GM19455 (cell line): Measurements from ENCODE around the gene ABCG1.

Source experiments
- ATAC-seq: cut with Tn5 transposase; IDR thresholded peaks from one replicate; pipeline ENCODE4 v1.9.1; 2021; ENCODE audit not compliant: unreplicated experiment

ABCG1 gene

DNA sequence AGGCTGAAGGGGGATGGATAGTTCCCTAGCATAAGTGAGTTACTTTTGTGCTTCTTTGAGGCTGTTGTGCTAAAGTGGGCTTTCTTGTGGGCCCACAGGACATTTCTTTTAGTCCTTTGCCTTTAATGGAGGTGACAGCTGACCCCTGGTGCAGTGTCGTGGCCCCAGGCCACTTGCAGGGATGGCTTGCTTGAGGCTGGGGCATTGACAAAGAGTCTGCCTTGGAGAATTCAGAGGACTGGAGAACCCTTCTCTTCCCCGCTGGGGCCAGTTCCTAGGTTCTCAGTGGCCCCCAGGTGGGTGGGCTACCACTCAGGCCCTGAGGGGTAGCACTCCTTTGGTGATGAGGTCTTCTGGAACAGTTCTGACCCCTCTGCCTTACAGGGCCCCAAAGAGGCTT is 12.8 kb downstream of the ABCG1 start:
- no peak for ATAC-seq

DNA sequence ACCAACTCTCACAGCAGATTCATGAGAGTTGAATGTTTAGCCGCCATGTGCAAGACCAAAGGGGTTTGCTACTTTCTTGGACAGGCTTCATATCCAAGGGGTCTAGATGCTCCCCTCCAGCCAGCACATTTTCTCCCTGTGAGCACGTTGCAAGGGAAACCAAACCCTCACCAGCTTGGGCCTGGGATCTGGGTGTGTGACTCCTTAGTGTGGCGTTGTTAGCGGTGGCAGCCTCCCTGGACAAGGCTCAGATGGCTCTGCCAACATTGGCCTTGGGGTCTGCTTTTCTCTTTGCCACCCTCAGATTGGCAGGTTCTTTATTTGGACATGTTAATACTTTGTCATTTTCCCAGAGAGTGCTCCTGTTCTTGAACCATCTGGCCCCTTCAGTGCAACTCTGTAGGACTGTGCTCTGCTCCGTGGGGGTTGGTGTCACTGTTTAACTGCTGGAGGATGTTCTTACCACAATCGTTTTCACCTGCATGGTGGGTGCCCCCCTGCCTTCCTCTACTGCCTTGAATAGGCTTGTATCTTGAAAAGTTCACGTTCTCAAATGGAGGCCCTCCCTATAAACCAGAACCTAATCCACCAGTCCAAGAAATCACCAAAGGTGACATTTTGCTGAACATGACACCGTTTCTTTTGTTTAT is 13.4 kb downstream of the ABCG1 start:
- no peak for ATAC-seq

DNA sequence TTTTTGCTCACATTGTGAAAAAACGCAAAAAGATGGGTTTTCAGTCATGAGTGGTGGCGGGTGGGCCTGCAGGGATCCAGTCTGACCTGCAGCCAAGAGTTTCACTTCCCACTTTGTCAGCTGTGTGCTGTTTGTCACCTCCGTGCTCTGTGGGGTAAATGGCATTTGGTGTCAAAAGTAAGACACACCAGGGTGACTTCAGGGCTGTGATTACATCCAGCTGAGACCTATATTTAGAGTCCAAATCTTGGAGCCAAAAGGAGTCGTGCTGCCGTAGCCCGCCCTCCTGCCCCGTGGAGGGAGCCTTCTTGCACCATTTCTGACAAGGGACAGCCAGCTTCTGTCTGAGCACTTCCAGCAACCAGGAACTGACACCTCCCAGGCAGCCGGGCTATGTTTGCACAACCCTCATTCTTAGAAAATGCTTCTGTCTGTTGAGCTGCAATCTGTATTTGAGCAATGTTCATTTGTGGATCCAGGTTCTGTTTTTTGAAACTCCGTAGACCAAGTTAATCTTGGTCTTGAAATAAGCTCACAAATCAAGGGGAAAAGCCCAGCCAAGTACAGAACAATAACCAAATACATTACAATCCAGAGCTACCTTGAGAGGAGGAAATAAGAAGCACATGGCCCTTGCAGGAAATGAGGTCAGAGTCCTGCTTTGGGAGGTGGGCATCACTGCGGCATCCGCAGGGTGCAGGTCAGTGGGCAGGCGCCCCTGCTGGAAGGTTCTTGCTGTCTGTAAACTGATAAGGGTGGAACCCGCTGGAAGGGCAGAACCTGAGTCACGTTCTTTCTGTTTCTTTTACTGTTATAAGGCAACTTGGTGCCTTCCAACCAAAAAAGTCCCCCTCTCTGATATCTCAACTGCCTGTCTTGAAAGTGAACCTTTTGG is 14.4 kb downstream of the ABCG1 start:
- ATAC-seq = peak; percentile 53

DNA sequence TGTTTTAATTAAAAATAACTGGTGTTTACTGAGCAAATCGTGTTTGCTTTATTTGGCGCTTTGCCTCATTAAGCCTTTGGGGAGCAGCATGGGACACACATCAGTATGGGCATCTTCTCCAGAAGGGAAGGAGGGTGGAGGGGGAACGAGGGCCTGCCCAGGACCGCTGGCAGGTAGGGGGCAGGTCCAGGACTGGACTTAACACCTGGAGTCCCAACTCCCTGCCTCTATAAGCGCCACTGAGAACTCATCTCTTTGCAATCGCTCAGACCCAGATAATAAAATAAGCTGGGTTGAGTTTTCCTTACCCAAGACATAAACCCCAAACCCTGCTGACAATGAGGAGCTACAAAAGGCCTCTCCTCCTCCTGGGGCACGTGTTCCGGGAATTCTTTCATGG is 15.1 kb downstream of the ABCG1 start:
- ATAC-seq = no peak

DNA sequence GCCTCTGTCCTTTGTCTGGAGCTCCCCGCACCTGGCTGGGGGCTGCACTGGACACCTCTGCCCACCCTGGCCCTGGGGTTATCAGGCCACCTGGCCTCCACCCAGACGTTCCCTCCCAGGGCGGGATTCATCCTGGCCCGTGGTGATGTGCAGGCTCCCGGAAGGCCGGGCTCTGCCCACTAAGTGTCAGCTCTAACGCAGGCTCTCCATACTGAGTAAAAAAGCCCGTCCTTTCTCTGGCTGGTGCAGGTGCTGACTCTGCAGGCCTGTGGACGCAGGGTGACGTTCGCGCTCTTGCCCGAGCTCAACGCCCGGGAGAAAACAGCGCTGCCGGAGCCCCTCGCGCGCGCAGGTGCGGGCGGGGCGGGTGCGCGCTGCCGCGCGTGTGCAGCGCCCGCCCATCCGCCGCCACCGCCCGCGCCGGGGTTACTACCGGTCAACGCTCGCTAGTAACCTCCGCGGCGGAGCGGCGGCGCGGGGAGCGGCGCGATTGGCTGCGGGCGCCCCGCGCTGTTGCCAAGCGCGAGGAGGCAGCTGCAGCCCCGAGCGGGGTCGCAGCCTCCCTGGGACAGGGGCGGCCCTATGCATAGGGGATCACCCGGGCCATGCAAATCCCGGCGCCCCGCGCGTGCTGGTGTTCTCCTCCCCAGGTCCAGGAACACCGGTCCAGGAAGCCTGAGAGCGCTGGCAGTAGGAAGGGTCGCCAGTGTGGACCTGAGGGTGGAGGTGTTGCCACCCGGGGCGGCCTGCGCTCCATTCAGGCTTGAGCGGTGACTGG is 15.7 kb downstream of the ABCG1 start:
- ATAC-seq = no peak

DNA sequence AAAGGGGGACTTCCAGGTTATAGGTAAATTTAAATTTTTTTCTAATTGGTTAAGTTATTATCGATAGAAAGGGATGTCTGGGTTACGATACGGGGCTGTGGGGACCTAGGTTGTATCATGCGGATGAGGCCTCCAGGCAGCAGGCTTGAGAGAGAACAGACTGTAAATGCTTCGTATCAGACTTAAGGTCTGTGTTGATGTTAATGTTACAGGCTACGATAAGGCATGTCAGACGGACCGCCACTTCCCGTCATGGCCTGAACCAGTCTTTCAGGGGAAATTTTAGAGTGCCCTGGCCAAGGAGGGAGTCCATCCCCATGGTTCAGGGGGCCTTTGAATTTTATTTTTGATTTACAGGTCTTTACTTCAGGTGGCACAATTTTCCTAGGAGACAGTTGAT is 16.7 kb downstream of the ABCG1 start:
- ATAC-seq = no peak

DNA sequence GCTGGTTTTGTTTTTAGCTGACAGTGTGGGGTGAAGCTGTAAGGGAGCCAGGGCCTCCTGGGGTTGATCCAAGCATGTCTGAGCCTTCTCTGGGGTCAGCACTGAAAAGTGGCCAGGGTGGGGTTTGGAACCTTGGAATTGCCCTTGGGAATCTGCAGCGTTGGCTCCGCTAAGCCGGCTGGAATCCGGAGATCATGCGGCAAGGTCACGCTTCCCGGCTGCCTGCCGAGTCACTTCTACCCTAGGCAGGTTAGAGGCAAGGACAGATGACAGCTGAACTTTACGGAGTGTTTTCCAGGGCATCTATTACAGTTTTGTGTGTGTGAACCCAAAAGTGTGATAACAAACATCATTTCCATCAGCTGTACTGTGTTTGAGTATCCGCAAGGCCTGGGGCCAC is 17.1 kb downstream of the ABCG1 start:
- ATAC-seq = no peak

DNA sequence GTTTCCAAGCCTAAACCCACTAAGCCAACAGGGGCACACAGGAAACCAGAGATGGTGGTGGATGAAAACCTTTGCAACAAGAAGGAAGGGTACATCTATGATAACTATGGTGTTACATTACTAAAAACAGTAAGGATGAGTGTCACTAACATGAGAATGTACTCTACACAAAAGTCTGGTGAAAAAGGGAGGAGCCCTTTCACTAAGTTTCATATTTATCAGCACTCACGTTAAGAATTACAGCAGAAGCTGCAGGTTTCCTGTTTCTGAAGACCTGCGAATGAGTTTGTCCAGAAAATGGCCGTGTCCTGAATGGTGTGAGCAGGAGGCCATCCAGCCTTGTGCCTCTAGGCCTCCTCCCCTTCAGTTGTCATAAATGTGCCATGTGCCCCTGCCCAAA is 17.8 kb downstream of the ABCG1 start:
- ATAC-seq = no peak

DNA sequence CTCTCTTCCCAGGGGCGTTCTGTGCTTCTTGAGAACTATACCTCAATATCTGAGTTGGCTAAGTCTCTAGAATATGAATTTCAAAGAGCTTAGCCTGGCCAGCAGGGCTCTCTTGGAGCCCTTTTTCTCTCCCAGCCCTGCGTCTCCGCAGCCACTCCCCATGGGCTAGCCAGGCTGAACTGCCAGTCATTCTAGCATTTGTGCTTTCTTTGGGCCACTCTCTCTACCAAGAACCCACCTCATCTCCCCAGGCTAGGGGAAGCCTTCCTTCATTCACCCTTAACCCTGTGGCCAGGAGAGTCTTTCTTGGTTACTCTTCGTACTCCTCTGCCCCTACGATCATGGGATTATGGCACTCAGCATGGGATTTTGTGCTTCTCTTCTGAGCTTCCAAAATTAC is 18.2 kb downstream of the ABCG1 start:
- ATAC-seq = no peak

DNA sequence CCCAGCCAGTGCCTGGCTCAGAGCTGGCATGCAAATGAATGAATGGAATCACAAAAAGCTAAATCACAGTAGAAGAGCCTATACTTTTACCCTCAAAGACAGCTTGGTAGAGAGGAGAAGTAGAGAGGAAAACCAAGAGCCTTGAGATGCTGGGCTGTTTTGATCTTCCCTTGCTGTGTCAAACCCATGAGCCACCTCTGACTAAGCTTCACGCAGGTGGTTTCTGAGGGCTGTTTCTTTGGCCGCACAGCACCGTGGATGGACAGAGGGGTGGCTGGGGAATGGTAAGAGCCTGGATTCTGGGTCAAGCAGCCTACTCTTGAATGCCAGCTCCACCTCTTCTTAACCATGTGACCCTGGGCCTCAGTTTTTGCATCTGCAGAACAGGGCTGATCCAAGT is 18.6 kb downstream of the ABCG1 start:
- ATAC-seq = no peak

DNA sequence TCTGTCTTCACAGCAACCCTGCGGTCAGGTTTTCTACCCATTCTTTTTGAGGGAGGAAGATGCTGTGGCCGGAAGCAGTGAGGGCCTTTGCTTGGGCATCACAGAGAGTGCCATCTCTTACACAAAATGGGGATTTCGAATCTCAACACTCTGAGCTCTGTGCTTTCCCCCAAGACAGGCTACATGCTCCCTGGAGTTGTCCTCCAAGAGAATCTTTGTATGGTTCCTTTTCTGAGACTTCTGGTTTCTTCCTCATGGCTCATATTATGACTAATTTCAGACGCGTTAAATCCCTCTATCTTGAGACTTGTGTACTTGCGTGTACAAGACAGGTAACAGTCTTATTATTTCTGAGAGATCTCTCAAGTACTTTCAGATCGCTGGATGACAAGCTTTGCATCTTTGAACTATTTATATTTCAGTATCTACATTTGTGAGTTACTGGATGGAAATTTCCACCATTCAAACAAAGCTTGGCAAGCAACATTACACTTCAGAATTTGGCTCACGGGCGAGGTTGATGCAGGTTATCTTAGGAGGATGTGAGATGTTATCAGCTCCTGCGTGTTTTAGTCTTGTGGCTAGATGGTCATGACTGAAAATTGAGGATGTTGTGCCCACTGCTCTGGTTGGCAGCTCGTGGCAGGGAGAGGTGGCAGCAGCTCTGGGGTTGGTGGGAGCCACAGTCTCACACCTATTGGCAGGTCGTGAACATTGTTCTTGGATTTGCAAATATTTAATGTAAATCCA is 19.4 kb downstream of the ABCG1 start:
- no peak for ATAC-seq

DNA sequence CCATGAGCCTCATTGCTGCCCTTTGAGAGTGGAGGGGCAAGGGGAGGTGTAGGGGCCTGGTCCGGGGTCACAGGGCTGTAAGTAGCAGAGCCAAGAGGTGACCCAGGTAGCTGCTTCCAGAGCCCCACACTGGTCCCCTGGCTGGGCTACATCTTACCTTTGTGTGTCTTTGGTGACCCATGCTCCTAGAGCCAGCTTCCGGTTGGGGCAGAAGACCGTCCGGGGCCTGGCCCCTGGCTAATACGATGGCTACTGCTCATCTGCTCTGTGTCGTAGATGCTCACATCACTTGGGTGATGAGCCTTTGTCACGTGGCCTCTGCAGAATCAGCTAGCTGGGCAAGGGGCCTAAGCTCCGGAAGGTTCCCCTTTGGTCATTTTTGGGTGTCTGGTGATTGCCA is 20.6 kb downstream of the ABCG1 start:
- ATAC-seq = no peak

DNA sequence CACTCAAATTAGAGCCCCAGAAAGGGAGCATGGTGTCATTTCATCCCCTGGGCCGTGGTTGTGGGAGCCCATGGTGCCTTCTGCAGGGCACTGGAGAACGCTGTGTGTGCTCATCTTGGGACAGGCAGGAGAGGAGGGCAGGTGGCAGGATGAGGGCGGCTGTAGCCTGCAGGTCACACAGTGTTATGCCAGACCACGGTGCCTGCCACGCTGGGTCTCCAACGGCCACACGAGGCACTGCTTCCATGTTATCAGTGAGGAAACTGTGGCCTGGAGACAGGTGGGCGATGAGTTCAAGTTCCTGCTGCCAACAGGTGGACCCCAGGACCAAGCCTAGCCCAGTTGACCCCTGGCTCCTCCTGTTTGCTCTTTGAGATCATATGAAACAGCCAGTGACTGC is 21.0 kb downstream of the ABCG1 start:
- ATAC-seq = no peak

DNA sequence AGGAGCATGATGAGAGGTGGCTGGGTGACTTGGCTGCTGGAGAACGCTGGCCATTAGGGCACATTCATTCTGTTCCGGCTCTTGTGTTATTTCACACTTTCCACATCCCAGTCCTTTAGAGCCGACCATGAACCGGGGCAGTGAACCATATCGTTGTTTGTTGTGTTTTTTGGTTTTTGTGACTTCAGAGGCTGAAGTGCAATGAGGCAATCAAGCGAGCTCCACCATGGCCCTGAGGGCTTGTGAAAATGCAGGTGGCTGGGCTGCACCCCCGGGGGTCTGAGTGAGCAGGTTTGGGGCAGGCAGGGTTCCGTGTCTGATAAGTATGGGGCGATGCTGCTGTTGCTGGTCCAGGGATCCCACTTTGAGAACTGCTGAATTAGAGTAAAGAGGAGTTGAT is 23.7 kb downstream of the ABCG1 start:
- ATAC-seq = no peak

DNA sequence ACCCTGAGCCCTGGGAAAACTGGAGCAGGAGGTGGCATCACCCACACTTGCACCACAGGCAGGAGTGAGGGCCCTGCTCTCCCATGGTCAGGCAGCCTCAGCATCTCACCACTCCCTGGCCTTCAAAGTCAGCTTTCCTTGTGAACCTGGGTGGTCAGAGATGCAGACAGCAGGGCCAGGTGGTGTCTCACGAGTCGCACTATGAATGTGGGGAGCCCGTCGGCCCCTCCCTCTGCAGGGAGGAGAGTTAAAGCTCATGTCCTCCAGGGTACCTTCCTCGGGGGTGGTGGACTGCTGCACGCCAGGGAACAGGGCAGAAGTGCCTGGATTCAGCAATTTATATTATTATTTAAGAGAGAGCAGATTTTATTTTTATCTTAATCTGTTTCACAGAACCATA is 24.1 kb downstream of the ABCG1 start:
- ATAC-seq = no peak

DNA sequence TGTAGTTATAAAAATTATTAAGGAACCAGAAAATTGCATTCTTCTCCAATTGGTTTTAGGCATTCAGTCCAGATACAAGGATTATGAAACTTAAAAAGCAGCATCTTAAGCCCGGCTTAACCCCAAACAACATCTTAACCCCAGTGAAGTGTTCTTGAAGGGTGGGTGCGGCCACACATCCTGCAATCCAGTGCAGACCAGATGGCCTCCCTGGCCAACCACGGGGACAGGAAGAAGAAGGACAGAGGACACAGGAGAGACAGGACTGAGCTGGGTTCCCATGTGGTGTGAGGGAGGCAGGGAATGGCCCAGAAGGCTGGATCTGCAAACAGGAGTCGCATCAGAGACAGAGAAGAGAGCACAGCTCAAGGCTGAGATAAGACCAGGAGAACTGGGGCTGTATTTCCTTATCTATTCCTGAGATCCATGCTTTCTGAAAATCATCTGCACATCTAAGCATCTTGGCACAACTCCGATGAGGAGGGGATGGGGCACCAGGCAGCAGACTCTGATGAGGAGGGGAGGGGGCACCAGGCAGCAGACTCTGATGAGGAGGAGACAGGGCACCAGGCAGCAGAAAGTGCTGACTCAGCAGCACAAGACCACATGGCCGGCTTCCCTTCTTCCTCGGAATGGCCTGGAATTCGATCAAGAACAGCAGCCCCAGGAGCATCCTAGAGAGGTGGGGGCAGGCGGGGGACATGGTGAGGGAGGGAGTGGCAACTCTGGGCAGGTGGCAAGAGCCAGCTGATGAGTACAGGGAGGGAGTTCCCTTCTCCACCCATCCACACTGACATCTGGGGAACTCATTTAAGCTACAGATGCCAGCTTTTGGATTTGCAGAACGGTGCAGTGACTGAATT is 26.6 kb downstream of the ABCG1 start:
- no peak for ATAC-seq

DNA sequence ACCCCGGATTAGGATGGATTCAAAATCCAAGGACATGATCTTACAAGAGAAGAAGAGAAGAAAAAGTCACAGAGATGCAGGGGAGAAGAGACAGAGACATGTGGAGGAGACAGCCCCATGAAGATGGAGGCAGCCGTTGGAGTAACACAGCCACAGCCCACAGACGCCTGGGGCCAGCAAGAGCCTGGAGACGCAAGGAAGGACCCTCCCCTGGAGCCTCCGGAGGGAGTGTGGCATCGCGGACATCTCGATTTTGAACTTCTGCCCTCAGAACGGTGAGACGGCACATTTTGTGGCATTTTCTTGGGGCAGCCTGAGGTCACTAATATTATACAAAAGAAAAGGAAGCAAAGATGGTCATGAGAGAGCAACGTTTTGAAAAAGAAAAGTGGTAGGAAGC is 28.8 kb downstream of the ABCG1 start:
- ATAC-seq = no peak

DNA sequence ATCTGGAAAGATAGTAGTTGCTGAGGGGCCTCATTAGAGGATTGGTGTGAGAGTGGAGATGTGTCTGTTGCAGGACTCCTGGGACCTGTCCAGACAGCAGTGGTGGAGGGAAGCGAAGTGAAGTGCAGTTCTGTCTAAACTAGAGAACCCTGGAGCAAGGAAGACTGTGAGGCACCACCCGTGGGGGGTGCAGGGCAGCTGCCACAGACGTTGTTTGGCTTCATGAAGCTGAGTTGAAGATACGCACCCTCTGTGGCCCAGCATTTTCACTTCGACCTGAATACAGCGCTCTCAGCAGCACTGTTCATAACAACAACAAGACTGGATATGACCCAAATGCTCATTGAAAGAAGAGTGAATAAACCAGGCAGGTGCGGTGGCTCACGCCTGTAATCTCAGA is 29.3 kb downstream of the ABCG1 start:
- no peak for ATAC-seq

DNA sequence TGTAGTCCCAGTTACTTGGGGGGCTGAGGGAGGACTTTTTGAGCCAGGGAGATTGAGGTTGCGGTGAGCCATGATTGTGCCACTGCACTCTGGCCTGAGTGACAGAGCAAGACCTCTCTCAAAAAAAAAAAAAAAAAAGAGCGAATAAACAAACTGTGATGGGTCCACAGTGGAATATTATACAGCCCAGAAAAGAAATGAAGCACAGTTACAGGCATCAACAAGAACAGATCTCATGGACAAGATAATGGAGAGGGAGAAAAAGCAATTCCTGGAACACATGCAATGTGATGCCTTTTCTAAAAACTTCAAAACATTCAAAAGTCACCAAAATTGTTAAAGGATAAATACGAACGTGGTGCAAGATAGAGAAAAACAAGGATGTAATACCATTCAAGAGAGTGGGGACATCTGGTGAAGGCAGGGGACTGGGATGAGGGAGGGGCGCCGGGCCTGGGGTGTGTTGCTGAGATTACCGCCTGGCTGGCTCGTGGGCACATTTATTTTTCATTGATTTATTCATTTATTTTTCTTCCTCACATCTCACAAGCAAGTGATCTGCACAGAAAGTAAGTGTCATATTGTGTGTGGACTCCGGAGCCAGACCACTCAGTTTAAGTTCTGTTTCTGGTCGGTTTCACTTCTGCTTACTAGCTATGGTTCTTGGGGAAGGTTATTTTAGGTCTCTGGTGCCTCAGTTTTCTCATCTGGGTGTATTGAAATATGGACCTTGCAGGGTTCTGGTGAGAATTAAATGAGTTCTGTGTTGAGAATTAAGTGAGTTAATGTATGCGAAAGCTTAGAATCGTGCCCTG is 30.1 kb downstream of the ABCG1 start:
- ATAC-seq = peak; percentile 83
